CD4-positive, alpha-beta memory T cell (primary cell): ENCODE data around the gene TXNL4B. TPM values are rescaled to one million over a fixed set of nuclear protein-coding genes. Genes with fewer than 3 reads are reported as not detected.

ENCODE experiments used
- CTCF ChIA-PET: fragments of 350-600 bp; sonication (Branson Sonifier 250); formaldehyde crosslinking; loops from one replicate; lab custom pipeline; 2021; ENCODE audit warnings: inconsistent platforms; ENCODE audit not compliant: partially characterized antibody; lab: Charles Lee
- POLR2A ChIA-PET: fragments of 350-600 bp; sonication (Branson Sonifier 250); formaldehyde crosslinking; loops from one replicate; lab custom pipeline; 2021; ENCODE audit not compliant: partially characterized antibody; lab: Charles Lee
- DNase-seq, 5 donors: peaks; one replicate each; pipeline versions ENCODE4 v3.0.0 to v3.0.0-alpha.2; 2020 to 2022; ENCODE audit warnings: mixed read lengths in 1 of 5
- H3K27ac ChIP-seq: one replicate; pipeline ENCODE4 v1.7.0; 2013; ENCODE audit warnings: low read depth, low read length
- H3K27me3 ChIP-seq: 2 replicates; pipeline ENCODE4 v1.7.0; 2013; ENCODE audit warnings: mild to moderate bottlenecking, low read length, moderate library complexity; ENCODE audit not compliant: insufficient read depth
- H3K36me3 ChIP-seq: 2 replicates; pipeline ENCODE4 v1.7.0; 2013; ENCODE audit warnings: mild to moderate bottlenecking, low read length, moderate library complexity; ENCODE audit not compliant: insufficient read depth
- H3K4me1 ChIP-seq: 2 replicates; pipeline ENCODE4 v1.7.0; 2013; ENCODE audit warnings: mild to moderate bottlenecking, low read length, moderate library complexity; ENCODE audit not compliant: insufficient read depth
- H3K4me3 ChIP-seq, 2 donors: one replicate each; pipeline ENCODE4 v1.7.0; 2013; ENCODE audit warnings: low read length in 2 of 2, mild to moderate bottlenecking in 1 of 2
- H3K9me3 ChIP-seq, 2 donors: one replicate each; pipeline ENCODE4 v1.7.0; 2013; ENCODE audit warnings: low read length in 2 of 2, control low read depth in 1 of 2; ENCODE audit not compliant: control insufficient read depth in 1 of 2
- H3K27ac Mint-ChIP-seq, 7 donors: one replicate each; pipeline ENCODE4 v1.8.0; 2020 to 2021; ENCODE audit warnings: mixed read lengths in 7 of 7, mild to moderate bottlenecking in 6 of 7, inconsistent platforms in 3 of 7, moderate library complexity in 3 of 7
- H3K27me3 Mint-ChIP-seq, 2 donors: one replicate each; pipeline ENCODE4 v1.8.0; 2020 to 2021; ENCODE audit warnings: mixed read lengths in 2 of 2
- H3K36me3 Mint-ChIP-seq, 2 donors: one replicate each; pipeline ENCODE4 v1.8.0; 2020 to 2021; ENCODE audit warnings: mixed read lengths in 2 of 2, inconsistent platforms in 1 of 2, mild to moderate bottlenecking in 1 of 2
- H3K4me1 Mint-ChIP-seq, 4 donors: one replicate each; pipeline ENCODE4 v1.8.0; 2020 to 2021; ENCODE audit warnings: mixed read lengths in 4 of 4, mild to moderate bottlenecking in 1 of 4
- H3K4me3 Mint-ChIP-seq, 8 donors: one replicate each; pipeline ENCODE4 v1.8.0; 2020 to 2021; ENCODE audit warnings: mixed read lengths in 8 of 8, mild to moderate bottlenecking in 7 of 8, moderate library complexity in 6 of 8, inconsistent platforms in 3 of 8
- H3K9me3 Mint-ChIP-seq, 8 donors: one replicate each; pipeline ENCODE4 v1.8.0; 2020 to 2021; ENCODE audit warnings: mixed read lengths in 8 of 8, mild to moderate bottlenecking in 5 of 8, inconsistent platforms in 3 of 8, moderate library complexity in 1 of 8
- intact Hi-C: fragments of 100-400 bp; cut with micrococcal nuclease; formaldehyde crosslinking; loops from one replicate; pipeline ENCODE4 v1.15.1; 2023
- polyA plus RNA-seq, 2 donors: library from polyadenylated mRNA; unstranded; fragments of 300-500 nt; fragmentation: Illumina TruSeq; gene quantifications; one replicate each; pipeline ENCODE4 v1.2.3, GENCODE V29; 2021
- total RNA-seq, 2 experiments: library from RNA; stranded (reverse); gene quantifications; one replicate each; pipeline ENCODE4 v1.2.3, GENCODE V29; 2021

The TXNL4B gene
- total and polyA plus RNA-seq, 4 experiments from 2014 or later = 11.3 to 26.1 (median 18.1) TPM

DNA sequence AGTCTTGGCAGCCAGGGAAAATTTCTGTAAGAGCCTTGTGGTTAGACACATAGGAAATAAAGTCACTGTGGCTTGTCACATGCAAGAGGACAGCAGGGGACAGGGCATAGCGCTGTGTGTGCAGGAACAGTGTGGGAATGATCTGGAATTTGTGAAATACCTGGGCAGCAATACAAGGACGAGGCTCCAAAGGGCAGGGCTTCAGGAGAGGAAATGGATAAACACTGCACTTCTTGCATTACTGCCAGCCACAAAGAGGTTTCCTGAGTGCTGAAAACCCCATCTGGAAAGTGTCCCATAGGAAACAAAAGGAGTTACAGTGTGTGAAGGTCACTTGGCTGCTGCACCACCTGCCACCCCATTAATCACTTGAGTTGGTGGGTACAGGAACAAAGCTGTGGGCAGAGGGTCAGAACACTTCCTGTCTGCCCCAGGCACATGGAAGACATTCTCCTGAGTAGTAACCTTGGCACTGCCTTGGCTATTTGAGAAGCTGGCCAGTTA is 51.2 kb downstream of the TXNL4B start:
- Histone ChIP-seq H3K9me3 (no peaks in the 10 kb centered on the region), H3K4me3 (no peak overlapping the region), H3K4me1 (no peaks in the 10 kb centered on the region), H3K36me3 (no peaks in the 10 kb centered on the region), H3K27ac (no peak overlapping the region), H3K27me3 (no peaks in the 10 kb centered on the region)
- no peak for DNase-seq
- H3K9me3 Mint-ChIP-seq = no peaks in the 10 kb centered on the region
- H3K36me3 Mint-ChIP-seq = peaks cover 25 to 27% of the 10 kb centered on the region in 2 donors
- no peaks in the 10 kb centered on the region for H3K27me3 Mint-ChIP-seq
- intact Hi-C loops = no loop called here
- H3K4me3 Mint-ChIP-seq = no peak overlapping the region
- ChIA-PET CTCF (no interaction called here), POLR2A (no interaction called here)
- no peaks in the 10 kb centered on the region for H3K4me1 Mint-ChIP-seq
- H3K27ac Mint-ChIP-seq = no peak overlapping the region

DNA sequence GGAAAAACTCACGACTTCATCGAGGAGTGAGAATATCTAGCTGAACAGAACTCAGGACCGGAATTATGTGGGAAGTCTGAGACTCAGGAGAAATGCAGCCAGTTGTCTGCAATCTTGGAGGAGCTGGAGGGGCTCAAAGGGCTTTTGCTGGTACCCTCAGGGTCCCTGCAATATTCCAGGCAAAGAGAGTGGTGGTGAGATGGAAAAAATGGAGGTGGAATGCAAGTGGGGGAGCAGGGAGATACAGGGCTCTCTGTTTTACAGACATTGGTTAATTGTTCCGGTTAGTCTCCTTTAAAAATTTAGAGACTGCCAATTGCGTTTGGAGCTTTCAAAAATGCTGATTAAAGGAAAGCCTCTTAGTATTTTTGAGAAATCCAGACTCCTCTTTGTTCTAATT is 57.3 kb downstream of the TXNL4B start:
- peak overlapping the region in 1 of 7 donors; percentile 5 for H3K27ac Mint-ChIP-seq
- no peaks in the 10 kb centered on the region for H3K4me1 Mint-ChIP-seq
- H3K4me3 Mint-ChIP-seq = no peak overlapping the region
- Histone ChIP-seq H3K4me1 (no peaks in the 10 kb centered on the region), H3K4me3 (no peak overlapping the region), H3K27me3 (no peaks in the 10 kb centered on the region), H3K27ac (no peak overlapping the region), H3K9me3 (no peaks in the 10 kb centered on the region), H3K36me3 (no peaks in the 10 kb centered on the region)
- intact Hi-C loops = no loop called here
- ChIA-PET POLR2A (no interaction called here), CTCF (no interaction called here)
- DNase-seq = no peak
- no peaks in the 10 kb centered on the region for H3K27me3 Mint-ChIP-seq
- no peaks in the 10 kb centered on the region for H3K9me3 Mint-ChIP-seq
- peaks cover 6 to 18% of the 10 kb centered on the region in 2 donors for H3K36me3 Mint-ChIP-seq

Other genes with a start within 250 kb of the TXNL4B start
- 10 to 100 TPM; 29.6 to 31.6 TPM for gene ATXN1L, start 247.6 kb downstream of the TXNL4B start, total RNA-seq
- 10 to 100 TPM; 10.0 to 10.5 TPM for gene ATXN1L, start 247.6 kb downstream of the TXNL4B start, polyA plus RNA-seq
- 1 to 10 TPM; 8.0 to 9.7 TPM for gene ZNF821, start 209.4 kb downstream of the TXNL4B start, total RNA-seq
- gene ZNF821, start 209.4 kb downstream of the TXNL4B start, polyA plus RNA-seq = 10 to 100 TPM in 1 of 2 donors, 1 to 10 TPM in 1; 9.7 to 10.4 TPM
- 100 to 1,000 TPM; 282 to 287 TPM for gene IST1, start 198.1 kb downstream of the TXNL4B start, total RNA-seq
- gene IST1, start 198.1 kb downstream of the TXNL4B start, polyA plus RNA-seq = 100 to 1,000 TPM; 180 to 181 TPM
- not detected for gene PKD1L3, start 93.2 kb downstream of the TXNL4B start, total RNA-seq
- gene PKD1L3, start 93.2 kb downstream of the TXNL4B start, polyA plus RNA-seq = not detected
- gene DHODH, start 84.9 kb downstream of the TXNL4B start, total RNA-seq = 1 to 10 TPM; 9.6 to 9.7 TPM
- gene DHODH, start 84.9 kb downstream of the TXNL4B start, polyA plus RNA-seq = 10 to 100 TPM in 1 of 2 donors, 1 to 10 TPM in 1; 8.1 to 11.2 TPM
- not detected for gene HP, start 39.1 kb downstream of the TXNL4B start, total RNA-seq
- not detected for gene HP, start 39.1 kb downstream of the TXNL4B start, polyA plus RNA-seq
- not detected for gene HPR, start 30.4 kb downstream of the TXNL4B start, total RNA-seq
- not detected for gene HPR, start 30.4 kb downstream of the TXNL4B start, polyA plus RNA-seq
- gene DHX38, start 227 bp upstream of the TXNL4B start, total RNA-seq = 100 to 1,000 TPM; 109 to 120 TPM
- gene DHX38, start 227 bp upstream of the TXNL4B start, polyA plus RNA-seq = 10 to 100 TPM; 16.9 to 43.3 TPM
- gene PMFBP1, start 78.5 kb upstream of the TXNL4B start, total RNA-seq = 1 to 10 TPM in 1 of 2 experiments, under 1 TPM in 1; 0.73 to 1.1 TPM
- not detected for gene PMFBP1, start 78.5 kb upstream of the TXNL4B start, polyA plus RNA-seq